ENCODE data around the gene SERPING1. TPM values are rescaled to one million over a fixed set of nuclear protein-coding genes. Genes with fewer than 3 reads are reported as not detected.

SERPING1 gene
- total and polyA plus RNA-seq, 2 donors from 2014 or later: 361 to 785 TPM

- Histone ChIP-seq H3K4me3 (ENCODE audit: low read length in 3 of 3) (peak overlapping the region in 1 of 3 donors; percentile 70), H3K4me1 (ENCODE audit: control insufficient read depth in 2 of 3, insufficient read depth in 2 of 3, low read depth in 1 of 3, low read length in 3 of 3) (peaks cover 0 to 6% (median 3%) of the 10 kb centered on the region in 3 donors), H3K9me3 (ENCODE audit: control insufficient read depth in 2 of 3, insufficient read depth in 1 of 3, low read length in 3 of 3) (no peaks in the 10 kb centered on the region), H3K27ac (ENCODE audit: low read depth in 2 of 2, low read length in 2 of 2) (no peak overlapping the region), H3K27me3 (ENCODE audit: control insufficient read depth, insufficient read depth, low read length) (no peaks in the 10 kb centered on the region), H3K9ac (ENCODE audit: low read length in 3 of 3) (peak overlapping the region in 1 of 3 donors; percentile 53), H3K36me3 (ENCODE audit: control insufficient read depth in 2 of 3, insufficient read depth in 3 of 3, low read length in 3 of 3) (peaks cover 0 to 4% (median 0%) of the 10 kb centered on the region in 3 donors)
- intact Hi-C loops (cut with DNase I): no loop called here
- DNase-seq: no peak
- no peak for TF ChIP-seq CTCF (IDR thresholded peaks at IDR 0.05; ENCODE audit: borderline replicate concordance, extremely low read depth, insufficient read depth)
- no peak for FAIRE-seq
Observed at GRCh38 chr11:57599381-57599780, 1.9 kb downstream of the SERPING1 start.

- peaks cover 0 to 6% (median 3%) of the 10 kb centered on the region in 3 donors for H3K4me1 ChIP-seq (ENCODE audit: control insufficient read depth in 2 of 3, insufficient read depth in 2 of 3, low read depth in 1 of 3, low read length in 3 of 3)
- intact Hi-C loops (cut with DNase I): no loop called here
- H3K27ac ChIP-seq (ENCODE audit: low read depth in 2 of 2, low read length in 2 of 2): no peak overlapping the region
- no peaks in the 10 kb centered on the region for H3K27me3 ChIP-seq (ENCODE audit: control insufficient read depth, insufficient read depth, low read length)
- H3K9ac ChIP-seq (ENCODE audit: low read length in 3 of 3): no peak overlapping the region
- H3K9me3 ChIP-seq (ENCODE audit: control insufficient read depth in 2 of 3, insufficient read depth in 1 of 3, low read length in 3 of 3): no peaks in the 10 kb centered on the region
- DNase-seq: no peak
- no peak overlapping the region for H3K4me3 ChIP-seq (ENCODE audit: low read length in 3 of 3)
- FAIRE-seq: no peak
- no peak for TF ChIP-seq CTCF (IDR thresholded peaks at IDR 0.05; ENCODE audit: borderline replicate concordance, extremely low read depth, insufficient read depth)
- H3K36me3 ChIP-seq (ENCODE audit: control insufficient read depth in 2 of 3, insufficient read depth in 3 of 3, low read length in 3 of 3): peaks cover 0 to 8% (median 2%) of the 10 kb centered on the region in 3 donors
Observed at GRCh38 chr11:57601297-57601696, 3.8 kb downstream of the SERPING1 start.

- no peaks in the 10 kb centered on the region for H3K27me3 ChIP-seq (ENCODE audit: control insufficient read depth, insufficient read depth, low read length)
- intact Hi-C loops (cut with DNase I): no loop called here
- TF ChIP-seq CTCF (IDR thresholded peaks at IDR 0.05; ENCODE audit: borderline replicate concordance, extremely low read depth, insufficient read depth): no peak
- no peaks in the 10 kb centered on the region for H3K9me3 ChIP-seq (ENCODE audit: control insufficient read depth in 2 of 3, insufficient read depth in 1 of 3, low read length in 3 of 3)
- H3K27ac ChIP-seq (ENCODE audit: low read depth in 2 of 2, low read length in 2 of 2): no peak overlapping the region
- DNase-seq: peak in 1 of 5 donors; percentile 70
- no peak for FAIRE-seq
- H3K36me3 ChIP-seq (ENCODE audit: control insufficient read depth in 2 of 3, insufficient read depth in 3 of 3, low read length in 3 of 3): peaks cover 0 to 11% (median 2%) of the 10 kb centered on the region in 3 donors
- no peaks in the 10 kb centered on the region for H3K4me1 ChIP-seq (ENCODE audit: control insufficient read depth in 2 of 3, insufficient read depth in 2 of 3, low read depth in 1 of 3, low read length in 3 of 3)
- no peak overlapping the region for H3K4me3 ChIP-seq (ENCODE audit: low read length in 3 of 3)
- no peak overlapping the region for H3K9ac ChIP-seq (ENCODE audit: low read length in 3 of 3)
Observed at GRCh38 chr11:57604296-57605027, 7.0 kb downstream of the SERPING1 start.
